Activated CD4-positive, CD25-positive, alpha-beta regulatory T cell treated with anti-CD3 and anti-CD28 coated beads, Interleukin-2, amount 50 U/mL, for 16 hours (primary cell): ENCODE data around the gene RC3H1.

Source experiments
- DNase-seq: peaks from one replicate; pipeline ENCODE4 v3.0.0-alpha.2; 2020; ENCODE audit warnings: low read depth, low spot score

Gene RC3H1

GRCh38 chr1:173886746-173887611, 135.2 kb downstream of the RC3H1 start:
- no peak for DNase-seq

DNA sequence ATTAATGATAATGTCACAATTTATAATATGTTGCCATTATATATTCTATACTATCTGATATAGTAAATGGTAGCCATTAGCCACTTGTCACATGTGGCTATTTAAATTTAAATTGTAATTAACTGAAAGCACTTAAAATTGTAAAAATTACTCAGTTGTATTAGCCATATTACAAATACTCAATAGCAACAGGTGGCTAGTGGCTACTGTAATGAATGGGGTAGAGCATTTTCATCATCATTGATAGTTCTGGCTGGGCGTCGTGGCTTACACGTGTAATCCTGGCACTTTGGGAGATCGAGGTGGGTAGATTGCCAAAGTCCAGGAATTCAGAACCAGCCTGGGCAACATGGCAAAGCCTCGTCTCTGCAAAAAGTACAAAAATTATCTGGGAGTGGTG, 137.5 kb downstream of the RC3H1 start:
- no peak for DNase-seq
